IPS-15b (cell line): ENCODE results near the gene SNX24.

Source experiments
- H3K27me3 ChIP-seq: one replicate; pipeline ENCODE4 v1.6.1; 2013; ENCODE audit warnings: low read length; ENCODE audit not compliant: control insufficient read depth, insufficient read depth
- H3K36me3 ChIP-seq: one replicate; pipeline ENCODE4 v1.6.1; 2013; ENCODE audit warnings: low read length; ENCODE audit not compliant: control insufficient read depth, insufficient read depth
- H3K4me1 ChIP-seq: one replicate; pipeline ENCODE4 v1.6.1; 2013; ENCODE audit warnings: mild to moderate bottlenecking, low read length; ENCODE audit not compliant: control insufficient read depth, insufficient read depth
- H3K4me3 ChIP-seq: one replicate; pipeline ENCODE4 v1.5.1; 2013; ENCODE audit warnings: low read depth, low read length
- H3K9ac ChIP-seq: one replicate; pipeline ENCODE4 v1.6.1; 2013; ENCODE audit warnings: low read depth, mild to moderate bottlenecking, low read length
- H3K9me3 ChIP-seq: one replicate; pipeline ENCODE4 v1.6.1; 2013; ENCODE audit warnings: mild to moderate bottlenecking, low read length; ENCODE audit not compliant: control insufficient read depth, insufficient read depth

The SNX24 gene

DNA sequence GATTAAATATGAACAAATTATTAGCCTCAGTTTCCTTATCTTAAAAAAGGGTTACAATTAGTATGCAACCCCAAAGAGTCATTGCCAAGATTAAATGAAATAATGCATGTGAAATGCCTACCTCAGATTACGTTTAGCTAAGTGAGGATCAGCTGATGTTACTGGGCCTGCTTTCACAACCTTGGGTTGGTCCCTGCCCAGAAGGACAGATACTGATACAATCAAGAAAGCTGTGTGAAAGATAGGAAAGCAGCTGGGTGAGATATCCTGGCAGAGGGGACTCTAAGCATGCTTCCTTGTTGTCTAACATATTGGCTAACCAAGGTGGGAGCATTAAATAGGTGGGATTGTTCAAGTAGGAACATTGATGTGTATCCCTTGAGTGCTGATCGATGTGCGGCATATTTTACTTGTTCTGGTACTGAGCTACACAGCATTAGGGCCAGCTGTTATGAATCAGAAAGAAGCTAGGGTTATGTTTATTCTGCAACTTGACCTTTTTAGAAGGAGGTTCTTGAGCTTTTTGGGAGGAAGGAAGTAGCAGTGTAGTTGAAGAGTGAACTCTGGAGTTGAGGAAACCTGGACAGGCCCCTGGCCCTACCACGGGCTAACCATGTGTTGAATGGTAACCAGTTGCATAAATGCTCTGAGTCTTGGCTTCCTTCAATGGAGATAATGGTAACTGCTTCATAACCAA lies 28.9 kb downstream of the SNX24 start:
- H3K27me3 ChIP-seq = no peaks in the 10 kb centered on the region
- H3K4me3 ChIP-seq = no peak overlapping the region
- H3K36me3 ChIP-seq = no peaks in the 10 kb centered on the region
- H3K9ac ChIP-seq = no peak overlapping the region
- no peaks in the 10 kb centered on the region for H3K9me3 ChIP-seq
- H3K4me1 ChIP-seq = peaks cover 5% of the 10 kb centered on the region

DNA sequence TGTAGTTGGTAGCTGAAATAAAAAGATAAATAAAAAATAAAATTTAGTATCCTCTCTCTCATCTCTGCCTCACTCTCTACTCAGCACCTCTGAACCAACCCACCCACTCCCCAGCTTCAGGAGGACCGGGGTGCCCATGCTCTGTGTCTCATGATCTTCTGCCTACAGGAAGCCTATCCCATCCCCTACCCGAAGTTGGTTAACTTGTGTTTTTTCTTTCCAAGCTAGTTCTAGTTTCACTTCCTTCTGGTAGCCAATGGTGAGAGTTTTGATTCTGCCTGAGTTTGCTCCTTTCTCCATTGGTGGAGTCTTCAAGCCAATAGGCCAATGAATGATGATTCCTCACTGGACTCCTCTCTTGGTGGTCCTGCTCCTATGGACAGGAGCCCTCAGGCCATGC lies 32.1 kb downstream of the SNX24 start:
- Histone ChIP-seq H3K27me3 (no peaks in the 10 kb centered on the region), H3K4me1 (no peaks in the 10 kb centered on the region), H3K36me3 (no peaks in the 10 kb centered on the region), H3K4me3 (no peak overlapping the region), H3K9me3 (no peaks in the 10 kb centered on the region), H3K9ac (no peak overlapping the region)

DNA sequence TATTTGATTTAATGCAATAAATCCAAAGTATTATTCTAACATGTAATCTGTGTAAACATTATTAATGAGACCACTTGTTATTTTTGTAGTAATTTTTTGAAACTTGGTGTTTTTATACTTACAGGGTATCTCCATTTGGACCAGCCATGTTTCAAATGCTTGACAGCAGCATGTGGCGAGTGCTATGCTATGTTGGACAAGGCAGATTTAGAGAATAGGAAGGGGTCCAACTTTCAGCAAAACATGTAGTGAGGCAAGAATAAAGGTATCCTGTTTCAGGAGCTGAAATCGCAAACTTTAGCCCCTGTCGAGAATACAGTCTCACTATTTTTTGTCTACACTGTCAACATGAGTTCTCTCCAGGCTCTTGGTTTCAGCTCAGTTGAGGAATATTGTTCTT lies 33.7 kb downstream of the SNX24 start:
- Histone ChIP-seq H3K4me3 (no peak overlapping the region), H3K36me3 (no peaks in the 10 kb centered on the region), H3K9ac (no peak overlapping the region), H3K27me3 (no peaks in the 10 kb centered on the region), H3K9me3 (no peaks in the 10 kb centered on the region), H3K4me1 (no peaks in the 10 kb centered on the region)

DNA sequence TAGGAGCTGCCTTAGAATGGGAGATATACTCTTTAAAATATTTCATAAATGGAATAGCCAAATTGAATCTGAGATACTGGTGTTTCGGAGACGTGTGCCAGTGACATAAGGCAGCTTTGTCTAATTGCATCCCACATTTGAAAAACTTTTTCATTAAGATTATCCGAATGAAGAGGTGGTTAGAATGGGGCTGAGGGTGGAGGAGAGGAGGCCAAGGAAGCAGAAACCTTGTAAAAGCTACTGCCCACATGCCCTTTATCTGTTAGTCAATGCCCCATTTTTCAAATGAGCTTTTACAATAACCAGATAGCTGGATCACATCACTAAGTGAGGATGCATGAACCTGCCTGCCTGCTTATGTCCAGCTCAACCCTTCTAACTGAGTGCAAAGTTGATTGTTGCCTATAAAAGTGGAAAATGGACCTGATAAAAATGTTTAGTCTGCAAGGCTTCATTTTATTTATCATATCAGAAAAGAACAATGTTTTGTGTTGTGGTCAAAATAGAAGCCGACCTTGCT lies 34.8 kb downstream of the SNX24 start:
- H3K9me3 ChIP-seq = no peaks in the 10 kb centered on the region
- no peak overlapping the region for H3K9ac ChIP-seq
- no peaks in the 10 kb centered on the region for H3K36me3 ChIP-seq
- H3K4me1 ChIP-seq = peaks cover 2% of the 10 kb centered on the region
- H3K4me3 ChIP-seq = no peak overlapping the region
- H3K27me3 ChIP-seq = no peaks in the 10 kb centered on the region

DNA sequence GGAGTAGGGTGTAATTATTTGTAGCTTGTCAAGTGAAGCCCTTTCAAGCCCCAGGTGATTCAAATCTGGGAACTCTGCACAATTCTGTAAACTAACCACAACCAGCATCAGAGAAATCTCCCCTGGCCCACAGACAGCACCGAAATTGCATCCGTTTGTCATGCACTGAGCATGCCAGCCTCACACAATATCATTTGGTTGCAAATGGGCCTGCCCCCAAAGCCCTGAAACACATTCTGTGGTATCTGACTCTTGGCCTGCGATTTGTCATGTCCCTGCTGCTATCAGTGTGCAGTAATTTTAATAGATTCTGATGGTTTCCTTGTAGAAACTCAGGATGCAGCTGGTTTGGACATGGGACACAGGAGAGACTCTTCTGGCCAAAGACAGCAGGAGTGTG lies 35.3 kb downstream of the SNX24 start:
- H3K9ac ChIP-seq = no peak overlapping the region
- no peaks in the 10 kb centered on the region for H3K36me3 ChIP-seq
- no peaks in the 10 kb centered on the region for H3K27me3 ChIP-seq
- H3K4me3 ChIP-seq = no peak overlapping the region
- H3K9me3 ChIP-seq = no peaks in the 10 kb centered on the region
- peaks cover 4% of the 10 kb centered on the region for H3K4me1 ChIP-seq

DNA sequence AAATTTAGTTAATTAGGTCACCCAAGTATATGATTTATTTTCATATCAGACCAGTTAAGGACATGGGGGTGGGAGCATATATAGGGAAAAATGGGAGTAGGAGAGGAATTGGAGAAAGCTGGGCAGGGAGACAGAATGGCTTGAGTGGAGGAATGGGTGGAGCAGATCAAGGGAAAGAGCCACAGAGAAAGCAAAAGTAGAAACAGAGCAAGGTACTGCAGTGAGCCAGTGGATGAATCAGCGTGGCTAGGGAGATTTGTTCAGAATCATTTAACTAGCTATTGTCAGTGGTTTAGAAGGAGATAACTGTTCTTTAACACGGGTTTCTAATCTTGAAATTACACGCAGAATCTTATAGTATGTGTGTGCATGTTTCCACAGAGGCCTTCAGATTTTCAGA lies 37.4 kb downstream of the SNX24 start:
- Histone ChIP-seq H3K36me3 (no peaks in the 10 kb centered on the region), H3K4me1 (peaks cover 4% of the 10 kb centered on the region), H3K27me3 (no peaks in the 10 kb centered on the region), H3K9ac (no peak overlapping the region), H3K9me3 (no peaks in the 10 kb centered on the region), H3K4me3 (no peak overlapping the region)

DNA sequence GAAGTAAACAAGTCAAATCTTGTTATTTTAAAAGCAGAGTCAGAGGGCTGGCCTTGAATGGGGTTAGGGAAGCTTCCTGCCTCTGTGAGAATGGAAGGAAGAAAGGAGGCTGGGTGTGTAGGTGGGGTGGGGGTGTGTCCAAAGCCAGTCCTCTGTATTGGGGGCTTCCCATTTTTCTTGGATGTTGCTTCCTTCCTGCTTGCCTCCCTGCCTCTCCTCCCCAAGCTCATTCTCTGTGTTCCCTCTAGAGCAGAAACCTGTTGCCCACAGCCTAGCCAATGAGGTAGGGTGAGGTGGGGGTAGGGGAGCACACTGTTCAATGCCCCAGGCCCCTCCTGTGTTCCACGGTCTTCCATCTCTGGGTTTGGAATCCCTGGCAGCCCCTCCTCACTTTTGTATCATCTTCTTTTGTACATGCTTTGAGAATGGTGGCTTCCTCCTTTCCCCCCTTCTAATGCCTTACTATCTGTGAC lies 39.7 kb downstream of the SNX24 start:
- H3K4me1 ChIP-seq = peaks cover 4% of the 10 kb centered on the region
- no peak overlapping the region for H3K9ac ChIP-seq
- no peak overlapping the region for H3K4me3 ChIP-seq
- no peaks in the 10 kb centered on the region for H3K9me3 ChIP-seq
- H3K27me3 ChIP-seq = no peaks in the 10 kb centered on the region
- H3K36me3 ChIP-seq = no peaks in the 10 kb centered on the region

DNA sequence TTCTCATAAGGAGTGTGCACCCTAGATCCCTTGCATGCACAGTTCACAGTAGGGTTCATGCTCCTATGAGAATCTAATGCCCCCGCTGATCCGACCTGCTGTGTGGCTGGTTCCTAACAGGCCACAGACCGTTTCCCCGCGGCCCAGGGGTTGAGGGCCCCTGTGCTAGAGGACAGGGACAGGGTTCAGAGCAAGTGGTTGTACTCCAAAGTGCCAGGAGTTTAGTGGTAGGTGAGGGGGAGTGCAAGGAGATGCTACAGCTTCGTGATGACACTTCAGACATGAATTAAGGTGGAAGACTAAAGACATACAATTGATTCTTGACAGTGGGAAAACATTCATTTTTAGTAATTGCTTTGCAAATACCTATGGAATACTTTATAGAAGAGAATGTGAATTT lies 40.5 kb downstream of the SNX24 start:
- no peak overlapping the region for H3K4me3 ChIP-seq
- peaks cover 4% of the 10 kb centered on the region for H3K4me1 ChIP-seq
- H3K9ac ChIP-seq = no peak overlapping the region
- H3K36me3 ChIP-seq = no peaks in the 10 kb centered on the region
- no peaks in the 10 kb centered on the region for H3K9me3 ChIP-seq
- H3K27me3 ChIP-seq = no peaks in the 10 kb centered on the region

DNA sequence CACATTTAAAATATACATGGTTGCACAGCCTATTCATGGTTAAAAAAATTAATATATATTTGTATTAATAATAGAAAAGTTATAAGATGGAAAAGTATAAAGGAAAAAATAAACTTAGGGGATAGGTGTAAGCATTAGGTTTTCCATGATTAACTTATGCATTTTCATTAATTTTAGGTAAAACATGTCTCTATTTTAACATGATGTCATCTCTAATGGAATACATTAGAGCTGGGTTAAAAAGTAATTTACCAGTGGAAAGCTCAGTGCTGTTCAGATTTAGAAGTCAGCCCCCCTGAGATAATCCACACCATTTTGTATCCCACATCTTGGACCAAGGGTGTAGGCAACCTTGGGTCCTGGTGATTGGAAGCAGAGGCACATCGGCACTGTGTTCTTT lies 49.7 kb downstream of the SNX24 start:
- Histone ChIP-seq H3K9me3 (no peaks in the 10 kb centered on the region), H3K9ac (no peak overlapping the region), H3K4me3 (no peak overlapping the region), H3K4me1 (no peaks in the 10 kb centered on the region), H3K27me3 (no peaks in the 10 kb centered on the region), H3K36me3 (no peaks in the 10 kb centered on the region)

DNA sequence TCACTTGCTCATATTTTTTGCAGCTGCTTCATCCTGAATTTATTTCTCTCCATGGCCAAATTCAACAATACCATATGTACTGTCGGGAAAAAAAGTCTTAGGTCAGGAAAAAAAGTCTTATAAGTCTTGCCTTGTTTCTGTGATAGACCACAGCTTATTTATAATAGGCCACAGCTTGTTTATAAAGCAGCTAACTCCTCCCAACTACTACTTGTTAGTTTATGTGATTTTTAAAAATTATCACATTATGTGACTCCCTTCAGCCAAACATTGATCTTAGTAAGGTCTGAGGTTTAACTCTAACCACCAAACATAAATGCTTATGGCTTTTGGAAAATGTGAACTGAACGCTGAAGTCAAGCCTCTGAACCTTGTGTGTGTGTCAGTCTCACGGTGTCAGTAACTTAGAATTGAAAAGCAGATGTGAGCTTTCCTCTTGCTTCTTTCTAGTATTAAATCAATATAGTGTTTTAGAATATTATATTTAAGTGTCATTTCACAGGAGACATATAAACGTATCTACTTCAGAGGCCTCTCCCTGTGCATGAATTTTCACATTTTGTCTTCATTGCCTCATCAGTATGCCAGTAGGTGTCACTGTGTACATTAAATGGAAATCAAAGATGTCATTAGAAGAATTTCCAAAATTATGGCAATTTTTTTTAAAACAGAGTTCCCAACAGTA lies 51.3 kb downstream of the SNX24 start:
- Histone ChIP-seq H3K4me1 (no peaks in the 10 kb centered on the region), H3K36me3 (no peaks in the 10 kb centered on the region), H3K9ac (no peak overlapping the region), H3K27me3 (no peaks in the 10 kb centered on the region), H3K9me3 (no peaks in the 10 kb centered on the region), H3K4me3 (no peak overlapping the region)

DNA sequence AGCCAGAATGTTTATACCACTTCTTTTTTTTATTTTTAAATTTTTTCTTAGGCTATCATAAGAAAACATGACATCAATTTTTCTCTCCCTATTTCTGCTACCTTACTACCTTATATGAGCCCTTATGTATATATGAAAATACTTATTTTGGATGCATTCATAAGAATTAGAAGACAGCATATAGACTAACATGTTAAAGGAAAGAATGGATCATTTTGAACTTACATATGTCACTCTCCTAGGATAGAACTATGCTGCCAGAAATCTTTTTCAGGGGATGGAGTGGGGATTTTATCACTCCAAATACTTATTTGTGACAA lies 51.8 kb downstream of the SNX24 start:
- Histone ChIP-seq H3K9me3 (no peaks in the 10 kb centered on the region), H3K4me1 (no peaks in the 10 kb centered on the region), H3K36me3 (no peaks in the 10 kb centered on the region), H3K27me3 (no peaks in the 10 kb centered on the region), H3K4me3 (no peak overlapping the region), H3K9ac (no peak overlapping the region)

DNA sequence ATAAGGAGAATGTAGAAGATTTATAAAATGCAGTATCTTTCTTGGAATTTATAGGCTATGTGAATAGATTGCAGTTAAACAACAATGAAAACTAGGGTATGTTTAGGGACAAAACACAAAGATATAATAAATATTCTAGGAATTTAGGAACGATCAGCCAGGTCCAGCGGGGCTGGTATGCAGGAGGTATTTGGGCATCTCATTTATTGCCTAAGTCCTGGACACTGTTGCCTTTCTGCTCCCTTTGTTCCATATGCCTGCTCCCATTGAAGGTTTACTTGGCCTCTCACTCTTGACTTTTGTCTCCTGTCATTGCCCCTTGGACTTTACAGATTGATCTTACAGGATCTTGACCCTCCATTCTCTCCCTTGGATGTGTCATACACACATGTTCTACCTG lies 55.9 kb downstream of the SNX24 start:
- Histone ChIP-seq H3K27me3 (no peaks in the 10 kb centered on the region), H3K4me1 (no peaks in the 10 kb centered on the region), H3K9me3 (no peaks in the 10 kb centered on the region), H3K4me3 (no peak overlapping the region), H3K9ac (no peak overlapping the region), H3K36me3 (no peaks in the 10 kb centered on the region)
